ENCODE measurements around the gene ZFR2. TPM values are rescaled to one million over a fixed set of nuclear protein-coding genes. Genes with fewer than 3 reads are reported as not detected.

Gene ZFR2
- total RNA-seq, 4 donors from 2014 or later = 0.13 TPM; not detected in 3

DNA sequence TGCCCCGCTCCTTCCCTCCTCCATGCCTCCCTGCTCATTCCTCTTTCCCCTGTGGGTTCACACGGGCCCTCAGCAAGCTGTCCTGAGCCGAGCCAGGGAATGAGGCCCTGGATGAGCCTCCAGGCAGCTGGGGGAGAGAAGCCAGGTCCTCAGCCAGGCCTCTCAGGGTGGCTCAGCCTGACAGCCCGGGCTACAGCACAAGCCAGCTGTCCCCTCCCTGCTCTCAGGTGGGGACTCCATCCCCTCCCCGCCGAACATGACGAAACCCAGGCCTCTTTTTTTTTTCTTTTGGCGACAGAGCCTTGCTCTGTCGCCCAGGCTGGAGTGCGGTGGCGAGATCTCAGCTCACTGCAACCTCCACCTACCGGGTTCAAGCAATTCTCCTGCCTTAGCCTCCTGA lies 42.7 kb downstream of the ZFR2 start:
- no peak overlapping the region for H3K4me3 ChIP-seq (ENCODE audit: low read depth, poor library complexity, severe bottlenecking)
- no peak for DNase-seq (ENCODE audit: low spot score in 2 of 2)
- WGBS, 2 donors = 46 to 47% methylated on average over 12 of the region's 12 CpGs
- intact Hi-C loops (cut with DNase I; ENCODE audit: low total_unique reads) = no loop called here
- TF ChIP-seq, protein P1, sequence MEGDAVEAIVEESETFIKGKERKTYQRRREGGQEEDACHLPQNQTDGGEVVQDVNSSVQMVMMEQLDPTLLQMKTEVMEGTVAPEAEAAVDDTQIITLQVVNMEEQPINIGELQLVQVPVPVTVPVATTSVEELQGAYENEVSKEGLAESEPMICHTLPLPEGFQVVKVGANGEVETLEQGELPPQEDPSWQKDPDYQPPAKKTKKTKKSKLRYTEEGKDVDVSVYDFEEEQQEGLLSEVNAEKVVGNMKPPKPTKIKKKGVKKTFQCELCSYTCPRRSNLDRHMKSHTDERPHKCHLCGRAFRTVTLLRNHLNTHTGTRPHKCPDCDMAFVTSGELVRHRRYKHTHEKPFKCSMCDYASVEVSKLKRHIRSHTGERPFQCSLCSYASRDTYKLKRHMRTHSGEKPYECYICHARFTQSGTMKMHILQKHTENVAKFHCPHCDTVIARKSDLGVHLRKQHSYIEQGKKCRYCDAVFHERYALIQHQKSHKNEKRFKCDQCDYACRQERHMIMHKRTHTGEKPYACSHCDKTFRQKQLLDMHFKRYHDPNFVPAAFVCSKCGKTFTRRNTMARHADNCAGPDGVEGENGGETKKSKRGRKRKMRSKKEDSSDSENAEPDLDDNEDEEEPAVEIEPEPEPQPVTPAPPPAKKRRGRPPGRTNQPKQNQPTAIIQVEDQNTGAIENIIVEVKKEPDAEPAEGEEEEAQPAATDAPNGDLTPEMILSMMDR (IDR thresholded peaks at IDR 0.05) = no peak
- TF ChIP-seq POLR2A (IDR thresholded peaks at IDR 0.05) = no peak

DNA sequence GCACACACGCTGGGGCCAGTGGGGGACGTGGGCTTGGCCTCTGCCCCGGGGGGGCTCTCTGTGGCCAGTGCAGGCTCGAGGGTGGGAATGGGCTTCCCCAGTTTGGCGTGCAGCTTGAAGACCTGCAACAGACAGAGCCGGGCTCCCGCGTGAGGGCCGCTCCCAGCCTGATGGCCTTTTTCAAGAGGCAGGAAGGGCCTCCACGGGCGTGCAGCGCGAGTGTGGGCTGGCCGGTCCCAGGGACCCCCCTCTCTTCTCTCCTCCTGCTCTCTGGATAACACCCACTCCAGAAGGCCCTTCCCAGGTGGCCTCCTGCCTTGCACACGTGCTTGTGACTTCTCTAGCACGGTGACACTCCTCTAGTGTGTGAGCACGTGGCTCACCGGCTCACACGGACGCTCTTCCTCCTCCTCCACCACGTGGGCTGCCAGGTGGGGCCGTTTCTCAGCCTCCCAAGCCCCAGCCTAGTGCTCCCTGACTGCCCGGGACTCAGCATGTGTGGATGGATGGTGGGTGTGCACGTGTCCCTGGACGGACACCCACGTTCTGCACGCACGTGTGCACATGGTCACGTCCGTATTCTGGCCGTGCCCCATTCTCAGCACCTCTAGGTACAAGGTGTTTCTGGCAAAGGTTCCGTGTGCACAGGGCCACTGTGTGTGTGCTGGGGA lies 43.4 kb downstream of the ZFR2 start:
- 72 to 84% methylated on average over 28 to 32 of the region's 32 CpGs for WGBS, 2 donors
- intact Hi-C loops (cut with DNase I; ENCODE audit: low total_unique reads) = no loop called here
- H3K4me3 ChIP-seq (ENCODE audit: low read depth, poor library complexity, severe bottlenecking) = no peak overlapping the region
- DNase-seq (ENCODE audit: low spot score in 2 of 2) = no peak
- TF ChIP-seq, protein P1 (IDR thresholded peaks at IDR 0.05) = no peak
- no peak for TF ChIP-seq POLR2A (IDR thresholded peaks at IDR 0.05)

DNA sequence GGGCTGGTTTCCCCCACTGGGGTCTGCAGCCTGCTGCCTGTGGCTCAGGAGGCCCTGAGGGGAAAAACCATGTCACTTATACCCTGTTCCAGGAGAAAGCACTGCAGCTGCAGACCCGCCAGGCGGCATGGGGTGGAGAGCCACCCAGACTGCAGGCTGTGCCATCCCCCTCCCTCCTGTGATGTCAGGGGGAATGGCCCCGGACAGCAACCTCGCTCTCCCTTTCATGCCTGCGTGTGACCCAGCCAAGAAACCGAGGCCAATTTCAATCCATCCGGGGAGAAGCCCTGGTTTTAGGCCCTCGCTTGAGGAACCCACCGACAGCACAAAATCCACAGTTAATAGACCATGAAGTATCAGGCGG lies 45.5 kb downstream of the ZFR2 start:
- WGBS, 2 donors = 68 to 77% methylated on average over 8 to 10 of the region's 10 CpGs
- intact Hi-C loops (cut with DNase I; ENCODE audit: low total_unique reads) = no loop called here

DNA sequence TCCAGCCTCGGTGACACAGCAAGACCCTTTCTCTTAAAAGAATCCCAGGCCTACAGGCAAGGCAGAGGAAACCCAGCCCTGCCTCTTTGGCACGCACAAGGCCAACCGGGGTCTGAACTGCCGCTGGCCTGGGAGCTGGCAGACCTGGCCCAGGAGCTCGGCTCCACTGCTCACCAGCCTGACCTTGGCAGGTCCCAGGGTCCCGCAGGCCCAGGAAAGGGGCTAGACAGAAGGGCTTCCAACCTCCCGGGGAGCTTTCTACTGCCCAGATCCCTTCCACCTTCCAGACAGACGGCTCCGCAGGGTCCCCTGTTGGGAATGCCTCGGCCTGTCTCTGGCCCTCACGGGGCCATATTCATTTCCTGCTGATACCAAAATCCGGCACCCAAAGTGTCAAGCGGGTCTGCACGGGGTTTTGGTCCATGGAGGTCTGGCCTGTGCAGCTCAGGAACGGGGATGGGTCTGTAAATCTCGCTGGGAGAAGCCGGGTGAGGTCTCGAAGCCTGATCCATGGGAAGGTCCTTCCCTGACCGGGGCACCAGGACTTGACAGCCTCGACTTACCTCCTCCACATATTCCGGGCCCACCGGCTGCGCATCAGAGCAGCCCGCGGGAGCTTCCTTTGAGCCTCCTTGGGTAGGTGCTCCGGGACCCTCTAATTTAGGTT lies 46.0 kb downstream of the ZFR2 start:
- intact Hi-C loops (cut with DNase I; ENCODE audit: low total_unique reads) = no loop called here
- TF ChIP-seq, protein P1 (IDR thresholded peaks at IDR 0.05) = no peak
- no peak for TF ChIP-seq POLR2A (IDR thresholded peaks at IDR 0.05)
- DNase-seq (ENCODE audit: low spot score in 2 of 2) = no peak
- H3K4me3 ChIP-seq (ENCODE audit: low read depth, poor library complexity, severe bottlenecking) = no peak overlapping the region
- WGBS, 2 donors = 90% methylated on average over 26 of the region's 26 CpGs

More for the DNA sequence above, 45.5 kb downstream of the ZFR2 start:
- no peak overlapping the region for H3K4me3 ChIP-seq (ENCODE audit: low read depth, poor library complexity, severe bottlenecking)
- no peak for TF ChIP-seq POLR2A (IDR thresholded peaks at IDR 0.05)
- TF ChIP-seq, protein P1 (IDR thresholded peaks at IDR 0.05) = no peak
- DNase-seq (ENCODE audit: low spot score in 2 of 2) = no peak

DNA sequence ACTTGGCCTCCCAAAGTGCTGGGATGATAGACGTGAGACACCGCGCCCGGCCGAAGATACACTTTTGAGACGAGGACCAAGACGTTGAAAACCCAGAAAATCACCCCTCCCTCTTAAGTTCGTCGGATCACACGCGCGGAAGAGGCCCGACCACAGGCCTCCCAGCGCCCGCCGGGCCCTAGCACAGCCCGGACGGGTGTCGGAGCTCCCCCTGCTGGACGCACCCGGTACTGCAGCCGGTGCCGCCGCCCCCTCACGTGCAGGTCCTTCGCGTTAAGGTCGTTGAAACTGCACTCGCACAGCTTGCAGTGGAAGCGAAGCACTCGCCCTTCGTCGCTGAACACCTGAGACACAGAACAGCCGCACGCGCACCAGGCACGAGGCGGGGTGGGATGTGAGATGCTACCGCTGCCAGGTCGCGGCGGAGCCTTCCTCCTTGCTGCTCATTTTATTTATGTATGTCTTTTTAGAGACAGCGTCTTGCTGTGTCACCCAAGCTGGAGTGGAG lies 46.9 kb downstream of the ZFR2 start:
- no peak overlapping the region for H3K4me3 ChIP-seq (ENCODE audit: low read depth, poor library complexity, severe bottlenecking)
- peak; percentile 26 to 92 for DNase-seq (ENCODE audit: low spot score in 2 of 2)
- intact Hi-C loops (cut with DNase I; ENCODE audit: low total_unique reads) = no loop called here
- 25 to 30% methylated on average over 24 to 35 of the region's 43 CpGs for WGBS, 2 donors
- TF ChIP-seq POLR2A (IDR thresholded peaks at IDR 0.05) = no peak
- TF ChIP-seq, protein P1 (IDR thresholded peaks at IDR 0.05) = peak in 1 of 3 donors; percentile 89

Data from lower leg skin (tissue), 4 donors.